ENCODE measurements around the gene RBM20.

GRCh38 chr10:110733218-110733952 lies 89.2 kb downstream of the RBM20 start:
- TF ChIP-seq, protein P1, sequence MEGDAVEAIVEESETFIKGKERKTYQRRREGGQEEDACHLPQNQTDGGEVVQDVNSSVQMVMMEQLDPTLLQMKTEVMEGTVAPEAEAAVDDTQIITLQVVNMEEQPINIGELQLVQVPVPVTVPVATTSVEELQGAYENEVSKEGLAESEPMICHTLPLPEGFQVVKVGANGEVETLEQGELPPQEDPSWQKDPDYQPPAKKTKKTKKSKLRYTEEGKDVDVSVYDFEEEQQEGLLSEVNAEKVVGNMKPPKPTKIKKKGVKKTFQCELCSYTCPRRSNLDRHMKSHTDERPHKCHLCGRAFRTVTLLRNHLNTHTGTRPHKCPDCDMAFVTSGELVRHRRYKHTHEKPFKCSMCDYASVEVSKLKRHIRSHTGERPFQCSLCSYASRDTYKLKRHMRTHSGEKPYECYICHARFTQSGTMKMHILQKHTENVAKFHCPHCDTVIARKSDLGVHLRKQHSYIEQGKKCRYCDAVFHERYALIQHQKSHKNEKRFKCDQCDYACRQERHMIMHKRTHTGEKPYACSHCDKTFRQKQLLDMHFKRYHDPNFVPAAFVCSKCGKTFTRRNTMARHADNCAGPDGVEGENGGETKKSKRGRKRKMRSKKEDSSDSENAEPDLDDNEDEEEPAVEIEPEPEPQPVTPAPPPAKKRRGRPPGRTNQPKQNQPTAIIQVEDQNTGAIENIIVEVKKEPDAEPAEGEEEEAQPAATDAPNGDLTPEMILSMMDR (IDR thresholded peaks at IDR 0.05), result no peak
- TF ChIP-seq POLR2AphosphoS5 (IDR thresholded peaks at IDR 0.05; ENCODE audit: low read depth, low read length), result no peak
- TF ChIP-seq, protein P2, sequence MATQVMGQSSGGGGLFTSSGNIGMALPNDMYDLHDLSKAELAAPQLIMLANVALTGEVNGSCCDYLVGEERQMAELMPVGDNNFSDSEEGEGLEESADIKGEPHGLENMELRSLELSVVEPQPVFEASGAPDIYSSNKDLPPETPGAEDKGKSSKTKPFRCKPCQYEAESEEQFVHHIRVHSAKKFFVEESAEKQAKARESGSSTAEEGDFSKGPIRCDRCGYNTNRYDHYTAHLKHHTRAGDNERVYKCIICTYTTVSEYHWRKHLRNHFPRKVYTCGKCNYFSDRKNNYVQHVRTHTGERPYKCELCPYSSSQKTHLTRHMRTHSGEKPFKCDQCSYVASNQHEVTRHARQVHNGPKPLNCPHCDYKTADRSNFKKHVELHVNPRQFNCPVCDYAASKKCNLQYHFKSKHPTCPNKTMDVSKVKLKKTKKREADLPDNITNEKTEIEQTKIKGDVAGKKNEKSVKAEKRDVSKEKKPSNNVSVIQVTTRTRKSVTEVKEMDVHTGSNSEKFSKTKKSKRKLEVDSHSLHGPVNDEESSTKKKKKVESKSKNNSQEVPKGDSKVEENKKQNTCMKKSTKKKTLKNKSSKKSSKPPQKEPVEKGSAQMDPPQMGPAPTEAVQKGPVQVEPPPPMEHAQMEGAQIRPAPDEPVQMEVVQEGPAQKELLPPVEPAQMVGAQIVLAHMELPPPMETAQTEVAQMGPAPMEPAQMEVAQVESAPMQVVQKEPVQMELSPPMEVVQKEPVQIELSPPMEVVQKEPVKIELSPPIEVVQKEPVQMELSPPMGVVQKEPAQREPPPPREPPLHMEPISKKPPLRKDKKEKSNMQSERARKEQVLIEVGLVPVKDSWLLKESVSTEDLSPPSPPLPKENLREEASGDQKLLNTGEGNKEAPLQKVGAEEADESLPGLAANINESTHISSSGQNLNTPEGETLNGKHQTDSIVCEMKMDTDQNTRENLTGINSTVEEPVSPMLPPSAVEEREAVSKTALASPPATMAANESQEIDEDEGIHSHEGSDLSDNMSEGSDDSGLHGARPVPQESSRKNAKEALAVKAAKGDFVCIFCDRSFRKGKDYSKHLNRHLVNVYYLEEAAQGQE (IDR thresholded peaks at IDR 0.05; ENCODE audit: insufficient read depth in 1 of 2, low read depth in 2 of 2, low read length in 1 of 2), result no peak

Measured in Panc1 (cell line).